ENCODE data around the gene GPN3.
"Not testable (repeated sequence)": the region's sequence is repeated elsewhere in the genome, so short reads cannot be mapped to it uniquely, and the experiment has no call there.

The GPN3 gene

DNA sequence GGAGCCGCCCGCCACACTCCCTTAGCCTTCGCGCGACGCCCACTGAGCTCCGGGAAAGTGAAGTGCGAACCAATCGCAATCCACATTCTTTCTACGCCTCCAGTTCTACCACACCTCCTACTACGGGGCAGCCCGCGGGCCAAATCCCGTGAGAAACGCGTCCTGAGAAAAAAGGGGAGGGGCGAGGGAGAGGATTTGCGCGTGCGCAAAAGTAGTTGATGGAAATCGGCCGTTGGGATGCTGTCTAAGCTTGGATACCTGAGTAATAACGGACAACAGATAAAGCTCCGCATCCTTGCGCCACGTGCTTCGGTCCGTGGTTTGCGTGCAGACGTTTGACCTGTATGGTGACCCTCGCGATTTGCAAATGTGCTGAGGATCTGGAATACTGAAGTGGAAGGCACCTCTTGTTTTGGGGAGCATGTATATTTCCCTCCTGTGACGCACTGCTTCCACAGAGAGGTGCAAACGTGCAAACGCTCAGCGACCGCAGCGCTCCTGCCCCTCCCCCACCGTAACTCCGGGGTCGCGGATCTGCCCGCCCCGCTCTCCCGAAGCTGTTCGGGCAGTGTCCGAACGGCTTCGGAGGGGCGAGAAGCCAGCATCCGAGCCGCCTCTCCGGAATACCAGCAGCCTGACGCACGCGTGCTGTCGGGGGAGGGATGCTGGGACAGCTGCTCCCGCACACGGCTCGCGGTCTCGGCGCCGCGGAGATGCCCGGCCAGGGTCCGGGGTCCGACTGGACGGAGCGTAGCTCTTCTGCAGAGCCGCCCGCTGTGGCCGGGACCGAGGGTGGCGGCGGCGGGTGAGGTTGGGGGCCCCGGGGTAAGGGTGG is at the start of gene GPN3, which contains the start of gene FAM216A:
Gene GPN3, minus strand, starts transcription at position 44 of the 835 bp plus-strand sequence. CDS start 54 bp downstream, outside the sequence.
Gene FAM216A, plus strand, starts transcription at position 632 of the 835 bp plus-strand sequence. Its CDS starts 31 bp downstream, at position 663.
- peak; percentile 83 for FAIRE-seq

DNA sequence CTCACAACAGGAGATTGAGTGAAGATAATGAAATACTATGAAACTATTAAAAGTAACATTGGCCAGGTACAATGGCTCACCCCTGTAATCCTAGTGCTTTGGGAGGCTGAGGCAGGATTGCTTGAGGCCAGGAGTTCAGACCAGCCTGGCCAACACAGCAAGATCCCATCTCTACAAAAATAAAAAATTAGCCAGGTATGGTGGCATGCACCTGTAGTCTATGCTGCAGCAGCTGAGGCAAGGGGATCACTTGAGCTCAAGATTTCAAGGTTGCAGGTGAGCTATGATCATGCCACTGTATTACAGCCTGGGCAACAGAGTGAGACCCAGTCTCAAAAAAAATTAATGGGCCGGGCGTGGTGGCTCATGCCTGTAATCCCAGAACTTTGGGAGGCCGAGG is 48.9 kb upstream of the GPN3 start:
- FAIRE-seq = no peak

GRCh38 chr12:110514363-110514762 is 46.3 kb upstream of the GPN3 start:
- no peak for FAIRE-seq

DNA sequence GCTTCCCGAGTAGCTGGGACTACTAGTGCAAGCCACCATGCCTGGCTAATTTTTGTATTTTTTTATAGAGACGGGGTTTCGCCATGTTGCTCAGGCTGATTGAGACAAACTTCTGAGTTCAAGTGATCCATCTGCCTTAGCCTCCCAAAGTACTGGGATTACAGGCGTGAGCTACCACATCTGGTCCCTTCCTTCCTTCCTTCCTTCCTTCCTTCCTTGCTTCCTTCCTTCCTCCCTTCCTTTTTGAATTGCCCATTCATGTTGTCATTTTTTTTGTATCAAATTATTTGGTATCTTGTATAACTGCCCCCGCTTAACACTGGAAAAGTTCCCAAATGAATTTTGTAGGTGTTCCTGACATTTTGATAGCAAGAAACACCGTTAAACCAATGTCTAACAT is 45.8 kb upstream of the GPN3 start:
- FAIRE-seq = no peak

DNA sequence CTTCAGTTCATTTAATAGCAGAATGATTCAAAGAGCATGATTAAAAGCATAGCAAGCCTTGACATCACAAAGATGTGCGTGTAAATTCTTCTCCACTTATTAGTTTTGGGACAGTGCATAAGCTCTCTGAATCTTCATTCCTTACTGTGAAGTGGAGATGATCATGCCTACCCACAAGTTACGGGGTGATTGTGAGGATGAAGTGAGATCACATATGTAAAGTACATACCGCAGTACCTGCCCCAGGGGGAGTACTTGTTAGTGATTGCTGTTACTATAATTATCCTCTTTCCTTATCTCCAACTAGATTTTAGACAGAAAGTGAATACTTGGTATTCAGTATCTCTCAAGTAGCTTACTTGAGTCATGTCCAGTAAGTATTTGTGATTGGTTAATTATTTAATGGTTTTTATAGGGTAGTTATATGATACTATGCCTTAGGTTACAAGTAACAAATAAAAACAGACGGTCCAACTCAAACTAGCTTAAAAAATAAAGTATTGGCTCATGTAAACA is 40.1 kb upstream of the GPN3 start:
- FAIRE-seq = no peak

- no peak for FAIRE-seq
Measured at GRCh38 chr12:110505332-110505731, 37.3 kb upstream of the GPN3 start.

DNA sequence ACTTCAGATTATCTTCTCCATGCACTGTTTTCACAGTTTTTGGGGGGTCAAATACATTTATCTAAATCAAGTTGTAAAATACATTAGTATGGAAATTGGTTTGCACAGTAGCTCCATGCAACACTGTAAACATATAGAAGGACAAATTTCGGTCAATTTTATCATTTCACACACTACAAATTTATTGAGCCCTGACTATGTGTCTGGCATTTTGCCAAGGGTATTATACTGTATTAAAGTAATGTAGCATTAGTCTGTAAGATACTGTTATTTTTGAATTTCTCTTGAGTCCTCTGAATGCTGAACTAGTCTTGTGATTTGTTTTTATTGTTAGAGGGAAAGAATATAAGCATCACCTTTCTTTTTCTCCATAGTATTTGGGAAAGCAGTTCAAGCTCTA is 35.4 kb upstream of the GPN3 start:
- FAIRE-seq = no peak

DNA sequence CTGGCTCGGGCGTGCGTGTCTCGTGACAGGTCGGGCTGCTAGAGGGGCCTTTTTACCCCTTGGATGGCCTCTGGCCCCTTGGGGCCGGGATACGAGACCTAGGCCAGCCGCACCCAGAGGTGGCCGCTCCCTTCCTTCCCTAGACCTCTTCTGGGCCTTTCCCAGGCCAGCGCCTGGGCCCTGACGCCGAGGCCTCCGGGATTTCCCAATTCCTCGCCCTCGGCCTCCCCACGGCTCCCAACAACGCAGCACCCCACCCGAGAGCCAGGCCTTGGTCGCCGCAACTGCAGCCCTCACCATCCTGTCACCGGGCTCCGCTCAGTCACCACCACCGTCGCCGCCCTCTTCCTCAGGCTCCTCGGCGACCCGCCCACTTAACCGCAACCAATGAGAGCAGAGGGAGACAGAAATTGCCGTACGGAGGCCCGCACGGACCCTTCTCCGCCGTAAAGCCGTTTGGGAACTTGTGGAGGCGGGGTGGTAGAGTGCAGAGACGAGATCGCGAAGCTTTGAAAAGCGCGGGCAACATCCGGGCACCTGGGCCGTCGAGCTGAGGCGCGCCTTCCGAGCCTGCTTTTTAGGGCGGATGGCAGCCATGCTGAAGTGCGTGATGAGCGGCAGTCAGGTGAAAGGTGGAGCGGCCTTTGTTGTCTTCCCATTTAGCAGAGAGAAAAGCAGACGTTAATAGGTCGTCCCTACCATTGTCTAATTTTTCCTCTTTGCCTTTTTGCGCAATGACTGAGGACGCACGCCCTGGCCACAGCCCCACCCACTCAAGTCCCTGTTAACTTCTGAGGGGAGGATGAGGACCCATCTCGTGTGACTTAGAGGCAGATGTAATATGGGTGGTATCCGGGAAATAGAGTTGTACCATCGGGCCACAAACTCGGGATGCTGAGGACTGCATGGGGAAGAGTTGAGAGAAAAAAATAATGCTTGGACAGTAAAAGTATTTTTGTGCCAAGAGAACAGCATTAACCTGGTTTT is 34.0 kb upstream of the GPN3 start, which contains the start of the genes RAD9B and VPS29:
Gene RAD9B, plus strand, starts transcription at position 580 of the 987 bp plus-strand sequence. Its CDS starts 7 bp downstream, at position 587.
Gene VPS29, minus strand, starts transcription at position 360 of the 987 bp plus-strand sequence. Its CDS starts 60 bp downstream, at position 300.
- FAIRE-seq = peak; percentile 66

DNA sequence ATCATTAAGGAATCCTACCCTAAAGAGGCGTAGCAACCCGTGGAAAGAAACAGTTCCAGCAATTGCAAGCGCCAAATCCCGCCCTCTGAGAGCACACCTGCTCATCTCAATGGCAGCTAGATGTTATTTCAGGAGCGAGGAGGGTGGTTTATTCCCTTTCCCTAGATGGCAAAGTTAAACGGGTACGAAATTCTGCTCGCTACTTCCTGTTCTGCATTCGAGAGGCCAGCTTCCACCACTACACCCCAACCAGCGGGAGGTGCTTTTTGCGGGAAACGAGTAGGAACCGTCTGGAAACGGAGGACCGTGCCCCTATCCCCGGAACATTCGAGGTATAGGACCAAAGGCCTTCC is 33.3 kb upstream of the GPN3 start:
- FAIRE-seq = no peak

- no peak for FAIRE-seq
Measured at GRCh38 chr12:110498984-110499706, 31.1 kb upstream of the GPN3 start.

GRCh38 chr12:110475426-110475825 is 7.4 kb upstream of the GPN3 start:
- FAIRE-seq = no peak

DNA sequence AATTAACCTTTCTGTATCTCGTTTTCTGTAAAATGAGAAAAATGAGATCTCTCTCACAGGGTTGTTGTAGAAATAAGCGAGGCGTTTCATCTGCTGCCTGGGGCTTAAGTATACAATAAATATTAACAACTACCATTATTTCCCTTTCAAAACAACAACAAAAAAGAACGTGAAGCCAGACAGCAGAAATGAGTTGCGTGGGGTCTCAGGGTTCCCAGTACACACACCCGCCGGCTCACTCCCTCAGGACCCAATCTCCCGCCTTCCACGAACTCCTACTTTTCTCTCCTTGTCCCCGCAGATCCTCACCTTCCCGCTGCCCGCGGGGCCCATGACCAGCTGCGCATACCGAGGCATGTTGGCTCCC is 227 bp downstream of the GPN3 start:
- FAIRE-seq = no peak

DNA sequence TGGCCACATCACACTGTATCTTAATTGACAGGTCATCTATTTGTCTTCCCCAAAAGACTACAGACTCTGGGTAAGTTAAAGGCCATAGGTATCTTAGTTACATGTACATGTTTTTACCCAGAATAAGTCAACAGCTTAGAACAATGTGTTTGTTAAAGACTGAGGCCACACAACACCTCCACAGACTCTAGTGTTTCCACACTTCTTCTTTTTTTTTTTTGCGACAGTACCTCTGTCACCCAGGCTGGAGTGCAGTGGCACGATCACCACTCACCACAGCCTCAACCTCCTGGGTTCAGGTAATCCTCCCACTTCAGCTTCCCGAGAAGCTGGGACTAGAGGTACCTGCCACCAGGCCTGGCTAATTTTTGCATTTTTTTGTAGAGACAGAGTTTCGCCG is 1.3 kb downstream of the GPN3 start:
- FAIRE-seq = no peak

DNA sequence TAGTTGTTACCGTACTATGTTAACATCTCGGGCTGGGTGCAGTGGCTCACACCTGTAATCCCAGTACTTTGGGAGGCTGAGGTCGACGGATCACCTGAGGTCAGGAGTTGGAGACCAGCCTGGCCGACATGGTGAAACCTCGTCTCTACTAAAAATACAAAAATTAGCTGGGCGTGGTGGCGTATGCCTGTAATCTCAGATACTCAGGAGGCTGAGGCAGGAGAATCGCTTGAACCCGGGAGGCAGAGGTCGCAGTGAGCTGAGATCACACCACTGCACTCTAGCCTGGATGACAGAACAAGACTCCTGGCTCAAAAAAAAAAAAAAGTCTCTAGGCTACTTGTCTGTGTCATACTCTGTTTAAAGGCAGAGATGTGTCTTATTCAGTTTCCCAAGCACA is 2.3 kb downstream of the GPN3 start:
- FAIRE-seq = not testable (repeated sequence)

DNA sequence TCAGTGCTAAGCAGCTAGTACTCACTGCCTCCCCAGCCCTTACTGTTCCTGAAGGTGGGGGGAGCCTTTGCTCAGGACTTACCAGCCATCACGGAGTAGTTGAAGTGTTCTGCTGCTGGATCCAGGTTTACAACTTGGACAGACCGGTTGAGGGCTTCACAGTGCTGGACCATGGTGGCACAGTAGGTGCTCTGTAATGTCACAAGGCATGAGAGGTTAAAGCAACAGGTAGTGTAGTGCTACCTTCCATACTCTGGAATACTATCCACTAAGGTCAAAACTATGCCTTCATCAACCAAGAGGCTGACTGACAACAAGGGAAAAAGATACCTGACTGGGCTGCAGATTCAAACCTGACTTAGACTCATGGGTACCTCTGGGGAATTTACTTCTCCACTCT is 3.0 kb downstream of the GPN3 start:
- FAIRE-seq = no peak

GRCh38 chr12:110461189-110461588 is 6.9 kb downstream of the GPN3 start:
- FAIRE-seq = not testable (repeated sequence)

DNA sequence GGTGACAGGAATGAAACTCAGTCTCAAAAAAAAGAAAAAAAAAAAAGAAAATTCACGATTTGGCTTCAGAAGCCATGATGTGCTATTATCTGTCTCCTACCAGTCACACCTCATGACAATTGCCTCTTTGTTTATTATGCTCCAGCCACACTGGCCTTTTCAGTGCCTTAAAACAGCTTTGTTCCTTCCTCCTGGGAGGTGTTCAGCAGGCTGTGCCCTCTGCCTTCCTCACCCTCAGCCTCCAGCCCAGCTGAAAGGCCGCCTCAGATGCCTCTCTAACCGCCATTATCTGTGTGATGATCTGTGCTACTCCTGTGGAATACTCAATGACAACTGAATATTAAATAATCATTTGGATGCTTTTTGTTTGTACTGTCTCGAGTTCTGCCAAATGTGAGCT is 9.3 kb downstream of the GPN3 start:
- no peak for FAIRE-seq

- no peak for FAIRE-seq
Measured at GRCh38 chr12:110453569-110454296, 14.3 kb downstream of the GPN3 start.

DNA sequence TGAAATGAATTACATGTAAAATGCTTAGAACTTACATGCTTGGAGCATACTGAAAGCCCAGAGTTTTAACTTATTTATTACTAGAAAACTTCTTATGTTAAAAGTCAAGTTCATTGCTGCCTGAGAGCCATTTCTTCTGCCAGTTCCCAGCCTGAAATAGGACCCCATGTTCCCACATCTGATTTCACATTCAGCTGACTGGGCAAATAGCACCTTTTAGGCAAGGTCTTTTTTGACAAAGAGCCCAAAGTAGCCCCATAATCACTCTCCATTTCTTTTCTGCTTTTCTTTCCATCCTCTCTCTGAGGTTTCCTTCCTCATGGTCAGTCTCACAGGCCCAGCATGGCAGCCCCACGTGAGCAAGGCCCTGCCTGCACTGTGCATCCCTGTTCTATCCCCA is 16.8 kb downstream of the GPN3 start:
- FAIRE-seq = no peak

DNA sequence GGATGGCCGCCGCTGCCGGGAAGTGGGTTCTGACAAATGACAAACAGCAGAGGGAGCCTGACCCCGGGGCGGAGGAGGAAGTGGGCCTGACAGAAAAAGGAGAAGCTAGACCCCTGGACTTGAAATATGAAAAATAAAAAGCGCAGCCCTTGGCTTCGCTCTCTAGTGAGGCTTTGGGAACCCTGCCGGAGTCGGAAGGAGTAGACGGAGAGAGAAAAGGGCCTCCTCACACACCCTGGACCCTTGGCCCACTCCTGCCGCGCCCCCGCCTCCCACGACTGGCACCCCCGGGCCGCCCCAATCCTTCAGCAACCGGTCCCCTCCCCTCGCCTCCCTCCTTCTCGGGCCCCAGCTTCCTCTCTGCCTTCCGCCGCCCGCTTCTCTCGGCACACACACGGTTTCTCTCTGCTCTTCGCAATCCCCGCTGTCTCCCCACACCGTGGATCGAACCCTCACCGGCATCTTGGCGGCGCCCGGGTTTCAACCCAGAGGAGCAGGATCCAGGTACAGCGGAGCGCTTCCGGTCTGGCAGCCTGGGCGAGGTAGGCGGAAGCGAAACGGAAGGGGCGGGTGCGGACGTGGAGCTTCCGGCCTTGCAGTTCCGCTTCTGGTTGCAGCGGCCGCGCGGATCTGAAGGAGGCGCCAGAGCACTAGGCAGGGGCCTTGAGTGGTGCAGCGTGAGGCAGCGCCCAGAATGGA is 18.1 kb downstream of the GPN3 start, which contains the start of gene ARPC3:
Gene ARPC3, minus strand, starts transcription at position 539 of the 699 bp plus-strand sequence. Its CDS starts 77 bp downstream, at position 462.
- no peak for FAIRE-seq

GRCh38 chr12:110444455-110444854 is 23.6 kb downstream of the GPN3 start:
- FAIRE-seq = no peak
